ENCODE results near the gene CHST12. TPM values are rescaled to one million over a fixed set of nuclear protein-coding genes. Genes with fewer than 3 reads are reported as not detected.
A peak's percentile ranks its signal among the peaks of the same experiment; 100 is the strongest.

The CHST12 gene
- total and polyA plus RNA-seq, 5 donors from 2014 or later, result 14.1 to 27.8 (median 20.2) TPM

- H3K4me1 ChIP-seq (ENCODE audit: control insufficient read depth, insufficient read depth, low read length, poor library complexity, severe bottlenecking), result no peaks in the 10 kb centered on the region
- no peaks in the 10 kb centered on the region for H3K9me3 Mint-ChIP-seq
- no peaks in the 10 kb centered on the region for H3K27me3 ChIP-seq (ENCODE audit: control insufficient read depth, insufficient read depth, low read length)
- no peaks in the 10 kb centered on the region for H3K9me3 ChIP-seq (ENCODE audit: control insufficient read depth in 2 of 2, low read length in 2 of 2)
- H3K36me3 Mint-ChIP-seq, result peaks cover 56% of the 10 kb centered on the region
- DNase-seq (no peak), ATAC-seq (ENCODE audit: low read depth in 2 of 2) (no peak)
- peaks cover 0 to 7% (median 2%) of the 10 kb centered on the region in 4 donors for H3K4me1 Mint-ChIP-seq
- H3K4me3 Mint-ChIP-seq, result no peak overlapping the region
- H3K27me3 Mint-ChIP-seq, result no peaks in the 10 kb centered on the region
- H3K27ac Mint-ChIP-seq, result no peak overlapping the region
- H3K4me3 ChIP-seq (ENCODE audit: low read depth, low read length), result no peak overlapping the region
- peaks cover 71% of the 10 kb centered on the region for H3K36me3 ChIP-seq (ENCODE audit: control insufficient read depth, insufficient read depth, low read length)
- H3K27ac ChIP-seq (ENCODE audit: insufficient read depth, low read length, poor library complexity, severe bottlenecking), result no peak overlapping the region
Observed at GRCh38 chr7:2379161-2379560, 24.2 kb upstream of the CHST12 start.

GRCh38 chr7:2379821-2380450 is 23.5 kb upstream of the CHST12 start:
- Mint-ChIP-seq H3K27me3 (no peaks in the 10 kb centered on the region), H3K9me3 (no peaks in the 10 kb centered on the region), H3K4me1 (peaks cover 0 to 7% (median 2%) of the 10 kb centered on the region in 4 donors), H3K4me3 (no peak overlapping the region), H3K27ac (no peak overlapping the region), H3K36me3 (peaks cover 56% of the 10 kb centered on the region)
- H3K4me1 ChIP-seq (ENCODE audit: control insufficient read depth, insufficient read depth, low read length, poor library complexity, severe bottlenecking), result no peaks in the 10 kb centered on the region
- H3K4me3 ChIP-seq (ENCODE audit: low read depth, low read length), result no peak overlapping the region
- no peak overlapping the region for H3K27ac ChIP-seq (ENCODE audit: insufficient read depth, low read length, poor library complexity, severe bottlenecking)
- DNase-seq (no peak), ATAC-seq (ENCODE audit: low read depth in 2 of 2) (no peak)
- no peaks in the 10 kb centered on the region for H3K9me3 ChIP-seq (ENCODE audit: control insufficient read depth in 2 of 2, low read length in 2 of 2)
- peaks cover 64% of the 10 kb centered on the region for H3K36me3 ChIP-seq (ENCODE audit: control insufficient read depth, insufficient read depth, low read length)
- no peaks in the 10 kb centered on the region for H3K27me3 ChIP-seq (ENCODE audit: control insufficient read depth, insufficient read depth, low read length)

GRCh38 chr7:2380461-2380860 is 22.9 kb upstream of the CHST12 start:
- Mint-ChIP-seq H3K9me3 (no peaks in the 10 kb centered on the region), H3K36me3 (peaks cover 51% of the 10 kb centered on the region), H3K4me1 (peaks cover 0 to 7% (median 2%) of the 10 kb centered on the region in 4 donors), H3K27me3 (no peaks in the 10 kb centered on the region), H3K27ac (no peak overlapping the region), H3K4me3 (no peak overlapping the region)
- Histone ChIP-seq H3K36me3 (ENCODE audit: control insufficient read depth, insufficient read depth, low read length) (peaks cover 58% of the 10 kb centered on the region), H3K4me1 (ENCODE audit: control insufficient read depth, insufficient read depth, low read length, poor library complexity, severe bottlenecking) (no peaks in the 10 kb centered on the region), H3K27ac (ENCODE audit: insufficient read depth, low read length, poor library complexity, severe bottlenecking) (no peak overlapping the region), H3K27me3 (ENCODE audit: control insufficient read depth, insufficient read depth, low read length) (no peaks in the 10 kb centered on the region), H3K4me3 (ENCODE audit: low read depth, low read length) (no peak overlapping the region), H3K9me3 (ENCODE audit: control insufficient read depth in 2 of 2, low read length in 2 of 2) (no peaks in the 10 kb centered on the region)
- no peak for DNase-seq
- no peak for ATAC-seq (ENCODE audit: low read depth in 2 of 2)

GRCh38 chr7:2381227-2381626 is 22.2 kb upstream of the CHST12 start:
- no peak overlapping the region for H3K27ac Mint-ChIP-seq
- no peaks in the 10 kb centered on the region for H3K4me1 ChIP-seq (ENCODE audit: control insufficient read depth, insufficient read depth, low read length, poor library complexity, severe bottlenecking)
- peaks cover 0 to 7% (median 2%) of the 10 kb centered on the region in 4 donors for H3K4me1 Mint-ChIP-seq
- no peaks in the 10 kb centered on the region for H3K9me3 Mint-ChIP-seq
- H3K27me3 Mint-ChIP-seq, result no peaks in the 10 kb centered on the region
- H3K4me3 Mint-ChIP-seq, result no peak overlapping the region
- DNase-seq (no peak), ATAC-seq (ENCODE audit: low read depth in 2 of 2) (no peak)
- no peaks in the 10 kb centered on the region for H3K27me3 ChIP-seq (ENCODE audit: control insufficient read depth, insufficient read depth, low read length)
- H3K9me3 ChIP-seq (ENCODE audit: control insufficient read depth in 2 of 2, low read length in 2 of 2), result no peaks in the 10 kb centered on the region
- H3K27ac ChIP-seq (ENCODE audit: insufficient read depth, low read length, poor library complexity, severe bottlenecking), result no peak overlapping the region
- peaks cover 51% of the 10 kb centered on the region for H3K36me3 ChIP-seq (ENCODE audit: control insufficient read depth, insufficient read depth, low read length)
- no peak overlapping the region for H3K4me3 ChIP-seq (ENCODE audit: low read depth, low read length)
- peaks cover 44% of the 10 kb centered on the region for H3K36me3 Mint-ChIP-seq

- H3K9me3 ChIP-seq (ENCODE audit: control insufficient read depth in 2 of 2, low read length in 2 of 2), result no peaks in the 10 kb centered on the region
- DNase-seq, result no peak
- no peak overlapping the region for H3K4me3 ChIP-seq (ENCODE audit: low read depth, low read length)
- Mint-ChIP-seq H3K9me3 (no peaks in the 10 kb centered on the region), H3K27me3 (no peaks in the 10 kb centered on the region), H3K4me1 (peaks cover 0 to 7% (median 2%) of the 10 kb centered on the region in 4 donors), H3K4me3 (no peak overlapping the region), H3K27ac (no peak overlapping the region), H3K36me3 (peaks cover 38% of the 10 kb centered on the region)
- ATAC-seq (ENCODE audit: low read depth in 2 of 2), result no peak
- no peak overlapping the region for H3K27ac ChIP-seq (ENCODE audit: insufficient read depth, low read length, poor library complexity, severe bottlenecking)
- no peaks in the 10 kb centered on the region for H3K4me1 ChIP-seq (ENCODE audit: control insufficient read depth, insufficient read depth, low read length, poor library complexity, severe bottlenecking)
- peaks cover 43% of the 10 kb centered on the region for H3K36me3 ChIP-seq (ENCODE audit: control insufficient read depth, insufficient read depth, low read length)
- no peaks in the 10 kb centered on the region for H3K27me3 ChIP-seq (ENCODE audit: control insufficient read depth, insufficient read depth, low read length)
Observed at GRCh38 chr7:2381881-2382509, 21.4 kb upstream of the CHST12 start.

- H3K4me3 Mint-ChIP-seq, result no peak overlapping the region
- no peak for ATAC-seq (ENCODE audit: low read depth in 2 of 2)
Observed at GRCh38 chr7:2383543-2384274, 19.7 kb upstream of the CHST12 start.

GRCh38 chr7:2384354-2385243 is 18.8 kb upstream of the CHST12 start:
- Histone ChIP-seq H3K36me3 (ENCODE audit: control insufficient read depth, insufficient read depth, low read length) (peaks cover 25% of the 10 kb centered on the region), H3K9me3 (ENCODE audit: control insufficient read depth in 2 of 2, low read length in 2 of 2) (no peaks in the 10 kb centered on the region), H3K27ac (ENCODE audit: insufficient read depth, low read length, poor library complexity, severe bottlenecking) (no peak overlapping the region), H3K4me3 (ENCODE audit: low read depth, low read length) (no peak overlapping the region), H3K27me3 (ENCODE audit: control insufficient read depth, insufficient read depth, low read length) (no peaks in the 10 kb centered on the region), H3K4me1 (ENCODE audit: control insufficient read depth, insufficient read depth, low read length, poor library complexity, severe bottlenecking) (no peaks in the 10 kb centered on the region)
- DNase-seq (peak in 1 of 3 donors; percentile 8), ATAC-seq (ENCODE audit: low read depth in 2 of 2) (no peak)
- Mint-ChIP-seq H3K4me3 (no peak overlapping the region), H3K27me3 (no peaks in the 10 kb centered on the region), H3K27ac (no peak overlapping the region), H3K9me3 (no peaks in the 10 kb centered on the region), H3K36me3 (peaks cover 17% of the 10 kb centered on the region), H3K4me1 (peaks cover 0 to 3% (median 0%) of the 10 kb centered on the region in 4 donors)

More at GRCh38 chr7:2383543-2384274, 19.7 kb upstream of the CHST12 start:
- Histone ChIP-seq H3K27ac (ENCODE audit: insufficient read depth, low read length, poor library complexity, severe bottlenecking) (no peak overlapping the region), H3K36me3 (ENCODE audit: control insufficient read depth, insufficient read depth, low read length) (peaks cover 34% of the 10 kb centered on the region), H3K4me1 (ENCODE audit: control insufficient read depth, insufficient read depth, low read length, poor library complexity, severe bottlenecking) (no peaks in the 10 kb centered on the region), H3K27me3 (ENCODE audit: control insufficient read depth, insufficient read depth, low read length) (no peaks in the 10 kb centered on the region), H3K9me3 (ENCODE audit: control insufficient read depth in 2 of 2, low read length in 2 of 2) (no peaks in the 10 kb centered on the region), H3K4me3 (ENCODE audit: low read depth, low read length) (no peak overlapping the region)
- H3K27ac Mint-ChIP-seq, result no peak overlapping the region
- H3K36me3 Mint-ChIP-seq, result peaks cover 26% of the 10 kb centered on the region
- H3K4me1 Mint-ChIP-seq, result peaks cover 0 to 3% (median under 1%) of the 10 kb centered on the region in 4 donors
- DNase-seq, result no peak
- H3K9me3 Mint-ChIP-seq, result no peaks in the 10 kb centered on the region
- no peaks in the 10 kb centered on the region for H3K27me3 Mint-ChIP-seq

All from CD4-positive, CD25-positive, alpha-beta regulatory T cell (primary cell).